Gastrocnemius medialis (tissue), 4 donors: Measurements from ENCODE around the gene AHCY. TPM values are rescaled to one million over a fixed set of nuclear protein-coding genes. Genes with fewer than 3 reads are reported as not detected.
"Not testable (repeated sequence)": the region's sequence is repeated elsewhere in the genome, so short reads cannot be mapped to it uniquely, and the experiment has no call there.

ENCODE experiments used
- ATAC-seq, 2 donors: fragments of 150-250 bp; one replicate each; pipeline ENCODE4 v1.9.1; 2016
- DNase-seq, 2 donors: peaks; one replicate each; pipeline ENCODE4 v3.0.0-alpha.2; 2019
- H3K27ac ChIP-seq, 4 donors: fragments of 200-600 bp; sonication (generic); 1 replicate in 1 of 4; 2 replicates in 3 of 4; pipeline ENCODE4 v1.5.1; 2016 to 2018; ENCODE audit warnings: mild to moderate bottlenecking in 2 of 4, moderate library complexity in 1 of 4
- H3K27me3 ChIP-seq, 3 donors: fragments of 200-600 bp; sonication (generic) in 2 of 3; 1 replicate in 1 of 3; 2 replicates in 2 of 3; pipeline versions ENCODE4 v1.5.1 to v1.6.0; 2016 to 2019; ENCODE audit warnings: mild to moderate bottlenecking in 1 of 3, moderate library complexity in 1 of 3
- H3K36me3 ChIP-seq, 2 donors: fragments of 200-600 bp; sonication (generic) in 1 of 2; one replicate each; pipeline ENCODE4 v1.5.1; 2017 to 2018
- H3K4me1 ChIP-seq, 2 donors: fragments of 200-600 bp; sonication (generic) in 1 of 2; one replicate each; pipeline ENCODE4 v1.5.1; 2016 to 2017; ENCODE audit warnings: mild to moderate bottlenecking in 2 of 2
- H3K4me3 ChIP-seq, 4 donors: fragments of 200-600 bp; sonication (generic) in 3 of 4; 1 replicate in 1 of 4; 2 replicates in 3 of 4; pipeline ENCODE4 v1.5.1; 2016 to 2019; ENCODE audit warnings: mild to moderate bottlenecking in 2 of 4
- H3K9me3 ChIP-seq, 3 donors: fragments of 200-600 bp; sonication (generic) in 2 of 3; 1 replicate in 1 of 3; 2 replicates in 2 of 3; pipeline ENCODE4 v1.5.1; 2016 to 2019
- CTCF ChIP-seq, 5 experiments: fragments of 450-650 bp in 3 of 5; fragments of 200-600 bp in 2 of 5; sonication (generic) in 2 of 5; IDR thresholded peaks in 4 of 5; conservative IDR thresholded peaks in 1 of 5; 1 replicate in 4 of 5; 2 replicates in 1 of 5; pipeline ENCODE4 v1.5.1; 2016 to 2019; ENCODE audit warnings: antibody characterized with exemption in 5 of 5, mild to moderate bottlenecking in 3 of 5, moderate library complexity in 3 of 5
- POLR2A ChIP-seq, 2 donors: fragments of 450-650 bp; IDR thresholded peaks; one replicate each; pipeline ENCODE4 v1.6.1; 2017; ENCODE audit warnings: antibody characterized with exemption in 2 of 2, mild to moderate bottlenecking in 2 of 2, moderate library complexity in 2 of 2
- in situ Hi-C, 4 donors: fragments of 200-750 bp; cut with MboI; loops; one replicate each; pipeline versions ENCODE4 v1.15.0 to v1.8.0; 2017; ENCODE audit warnings: low sequenced_read_pairs in 4 of 4
- intact Hi-C: fragments of 100-400 bp; cut with DNase I; formaldehyde crosslinking; loops from one replicate; pipeline ENCODE4 v1.15.1; 2023; ENCODE audit warnings: low total_unique reads
- total RNA-seq, 4 donors: library from RNA; depleted of rRNA; stranded (reverse); fragments of >200 nt; gene quantifications; one replicate each; pipeline versions ENCODE4 v1.1.0 to v1.2.3, GENCODE V29; 2016

The AHCY gene
- total RNA-seq, 4 donors from 2014 or later = 81.7 to 110 (median 98.6) TPM

DNA sequence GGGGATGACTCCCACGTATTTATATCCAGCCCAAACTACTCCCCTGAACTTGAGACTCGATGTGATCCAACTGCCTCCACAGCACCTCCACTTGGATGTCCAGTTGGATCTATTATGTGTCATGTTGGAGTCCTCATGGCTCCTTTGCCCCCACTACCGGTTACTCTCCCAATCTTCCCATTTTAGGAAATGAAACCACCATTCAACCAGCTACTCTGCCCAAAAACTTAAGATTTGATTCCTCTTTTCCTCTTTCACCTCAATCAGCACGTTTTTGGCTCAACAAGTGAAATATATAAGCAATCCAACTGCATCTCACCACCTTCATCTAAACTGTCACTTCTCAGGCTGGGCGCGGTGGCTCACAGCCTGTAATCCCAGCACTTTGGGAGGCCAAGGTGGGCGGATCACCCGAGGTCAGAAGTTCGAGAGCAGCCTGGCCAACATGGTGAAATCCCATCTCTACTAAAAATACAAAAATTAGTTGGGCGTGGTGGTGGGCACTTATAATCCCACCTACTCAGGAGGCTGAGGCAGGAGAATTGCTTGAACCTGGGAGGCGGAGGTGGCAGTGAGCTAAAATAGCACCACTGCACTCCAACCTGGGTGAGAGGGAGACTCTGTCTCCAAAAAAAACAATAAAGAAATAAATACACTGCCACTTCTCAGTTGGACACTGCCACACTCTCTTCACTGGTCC lies 3.4 kb downstream of the AHCY start:
- in situ Hi-C loops = loop anchor here in 3 of 4 donors (5.0 to 25.0 kb wide), 3 partner anchors 68 to 463 kb away; partner anchors contain the start of gene DYNLRB1 (in 1 of the 3)
- intact Hi-C loops = loop anchor here (5.0 kb wide), 1 partner anchor 82 kb away; no protein-coding TSS in a partner anchor
- no peak for ATAC-seq
- peaks cover 0 to 9% of the 10 kb centered on the region in 2 donors for H3K36me3 ChIP-seq
- H3K9me3 ChIP-seq = no peaks in the 10 kb centered on the region
- H3K4me3 ChIP-seq = no peak overlapping the region
- no peak for DNase-seq
- no peak for TF ChIP-seq CTCF (IDR thresholded peaks at IDR 0.05 in 4 of 5, conservative IDR thresholded peaks at IDR 0.05 in 1 of 5)
- TF ChIP-seq POLR2A (IDR thresholded peaks at IDR 0.05) = no peak
- H3K4me1 ChIP-seq = peaks cover 21 to 26% of the 10 kb centered on the region in 2 donors
- H3K27me3 ChIP-seq = no peaks in the 10 kb centered on the region
- no peak overlapping the region for H3K27ac ChIP-seq

- intact Hi-C loops, H3K27ac ChIP-seq, H3K4me3 ChIP-seq, in situ Hi-C loops, H3K27me3 ChIP-seq, ATAC-seq, H3K9me3 ChIP-seq, DNase-seq: not testable (repeated sequence)
- peaks cover 21 to 26% of the 10 kb centered on the region in 2 donors for H3K4me1 ChIP-seq
- H3K36me3 ChIP-seq = peaks cover 0 to 20% of the 10 kb centered on the region in 2 donors
- TF ChIP-seq CTCF (IDR thresholded peaks at IDR 0.05 in 4 of 5, conservative IDR thresholded peaks at IDR 0.05 in 1 of 5) = peak in 3 of 5 experiments; percentile 6 to 40 (median 33)
Observed at GRCh38 chr20:34298294-34298784, 4.8 kb downstream of the AHCY start.

- Histone ChIP-seq H3K9me3 (no peaks in the 10 kb centered on the region), H3K27me3 (no peaks in the 10 kb centered on the region), H3K4me1 (peaks cover 11 to 14% of the 10 kb centered on the region in 2 donors), H3K4me3 (no peak overlapping the region), H3K36me3 (peaks cover 0 to 39% of the 10 kb centered on the region in 2 donors), H3K27ac (no peak overlapping the region)
- intact Hi-C loops (no loop called here), in situ Hi-C loops (no loop called here)
- no peak for DNase-seq
- TF ChIP-seq POLR2A (IDR thresholded peaks at IDR 0.05) = no peak
- TF ChIP-seq CTCF (IDR thresholded peaks at IDR 0.05 in 4 of 5, conservative IDR thresholded peaks at IDR 0.05 in 1 of 5) = no peak
- ATAC-seq = no peak
Observed at GRCh38 chr20:34296468-34296867, 6.7 kb downstream of the AHCY start.

GRCh38 chr20:34295284-34295683 lies 7.9 kb downstream of the AHCY start:
- Histone ChIP-seq H3K4me1 (peaks cover 0 to 4% of the 10 kb centered on the region in 2 donors), H3K27me3 (no peaks in the 10 kb centered on the region), H3K36me3 (peaks cover 0 to 51% of the 10 kb centered on the region in 2 donors), H3K27ac (no peak overlapping the region), H3K9me3 (no peaks in the 10 kb centered on the region), H3K4me3 (no peak overlapping the region)
- in situ Hi-C loops (no loop called here), intact Hi-C loops (no loop called here)
- ATAC-seq = no peak
- no peak for TF ChIP-seq CTCF (IDR thresholded peaks at IDR 0.05 in 4 of 5, conservative IDR thresholded peaks at IDR 0.05 in 1 of 5)
- TF ChIP-seq POLR2A (IDR thresholded peaks at IDR 0.05) = no peak
- DNase-seq = no peak
